ENCODE results near the gene HEY2. TPM values are rescaled to one million over a fixed set of nuclear protein-coding genes. Genes with fewer than 3 reads are reported as not detected.

The HEY2 gene
- total and polyA plus RNA-seq, 2 of the 8 experiments (the other 6 are each of a cell fraction or from before 2014, with no cell fraction given), result 9.1 to 16.2 TPM

DNA sequence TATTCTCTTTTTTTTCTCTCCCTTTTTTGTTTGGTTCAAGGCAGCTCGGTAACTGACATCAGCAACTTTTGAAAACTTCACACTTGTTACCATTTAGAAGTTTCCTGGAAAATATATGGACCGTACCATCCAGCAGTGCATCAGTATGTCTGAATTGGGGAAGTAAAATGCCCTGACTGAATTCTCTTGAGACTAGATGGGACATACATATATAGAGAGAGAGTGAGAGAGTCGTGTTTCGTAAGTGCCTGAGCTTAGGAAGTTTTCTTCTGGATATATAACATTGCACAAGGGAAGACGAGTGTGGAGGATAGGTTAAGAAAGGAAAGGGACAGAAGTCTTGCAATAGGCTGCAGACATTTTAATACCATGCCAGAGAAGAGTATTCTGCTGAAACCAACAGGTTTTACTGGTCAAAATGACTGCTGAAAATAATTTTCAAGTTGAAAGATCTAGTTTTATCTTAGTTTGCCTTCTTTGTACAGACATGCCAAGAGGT is 10.6 kb downstream of the HEY2 start (continued):
- no peak for TF ChIP-seq SUZ12 (IDR thresholded peaks at IDR 0.05; ENCODE audit: low read length)
- TF ChIP-seq SAP30 (IDR thresholded peaks at IDR 0.05; ENCODE audit: insufficient read depth, insufficient replicate concordance, low read length), result no peak
- TF ChIP-seq TEAD4 (IDR thresholded peaks at IDR 0.05; ENCODE audit: low read depth, low read length), result no peak
- no peak for TF ChIP-seq CTBP2 (IDR thresholded peaks at IDR 0.05; ENCODE audit: borderline replicate concordance, insufficient read depth, insufficient read length, low read length)

Data from H1 (cell line).